Subcutaneous abdominal adipose tissue (tissue), 5 donors: ENCODE data around the gene TTYH1.

Experiments
- H3K27ac ChIP-seq: one replicate; pipeline ENCODE4 v1.7.0; 2013; ENCODE audit warnings: low read depth, mild to moderate bottlenecking, inconsistent platforms, low read length, moderate library complexity
- H3K27me3 ChIP-seq, 5 donors: one replicate each; pipeline ENCODE4 v1.7.0; 2013; ENCODE audit warnings: low read length in 5 of 5, inconsistent platforms in 1 of 5; ENCODE audit not compliant: control insufficient read depth in 5 of 5, insufficient read depth in 4 of 5
- H3K36me3 ChIP-seq, 5 donors: one replicate each; pipeline ENCODE4 v1.7.0; 2013; ENCODE audit warnings: low read length in 5 of 5; ENCODE audit not compliant: control insufficient read depth in 5 of 5, insufficient read depth in 5 of 5
- H3K4me1 ChIP-seq, 5 donors: one replicate each; pipeline ENCODE4 v1.7.0; 2013; ENCODE audit warnings: low read length in 5 of 5, mild to moderate bottlenecking in 3 of 5, moderate library complexity in 1 of 5; ENCODE audit not compliant: control insufficient read depth in 5 of 5, insufficient read depth in 5 of 5
- H3K4me3 ChIP-seq, 5 donors: one replicate each; pipeline ENCODE4 v1.7.0; 2013; ENCODE audit warnings: low read length in 5 of 5, low read depth in 1 of 5
- H3K9ac ChIP-seq, 5 donors: one replicate each; pipeline ENCODE4 v1.7.0; 2013; ENCODE audit warnings: low read length in 5 of 5, mild to moderate bottlenecking in 4 of 5, moderate library complexity in 3 of 5
- H3K9me3 ChIP-seq, 5 donors: one replicate each; pipeline ENCODE4 v1.7.0; 2013; ENCODE audit warnings: low read length in 5 of 5; ENCODE audit not compliant: control insufficient read depth in 5 of 5
- donor health status: healthy.
- donor health status: healthy.
- donor health status: healthy.
- donor health status: healthy.
- donor health status: healthy.

TTYH1 gene

DNA sequence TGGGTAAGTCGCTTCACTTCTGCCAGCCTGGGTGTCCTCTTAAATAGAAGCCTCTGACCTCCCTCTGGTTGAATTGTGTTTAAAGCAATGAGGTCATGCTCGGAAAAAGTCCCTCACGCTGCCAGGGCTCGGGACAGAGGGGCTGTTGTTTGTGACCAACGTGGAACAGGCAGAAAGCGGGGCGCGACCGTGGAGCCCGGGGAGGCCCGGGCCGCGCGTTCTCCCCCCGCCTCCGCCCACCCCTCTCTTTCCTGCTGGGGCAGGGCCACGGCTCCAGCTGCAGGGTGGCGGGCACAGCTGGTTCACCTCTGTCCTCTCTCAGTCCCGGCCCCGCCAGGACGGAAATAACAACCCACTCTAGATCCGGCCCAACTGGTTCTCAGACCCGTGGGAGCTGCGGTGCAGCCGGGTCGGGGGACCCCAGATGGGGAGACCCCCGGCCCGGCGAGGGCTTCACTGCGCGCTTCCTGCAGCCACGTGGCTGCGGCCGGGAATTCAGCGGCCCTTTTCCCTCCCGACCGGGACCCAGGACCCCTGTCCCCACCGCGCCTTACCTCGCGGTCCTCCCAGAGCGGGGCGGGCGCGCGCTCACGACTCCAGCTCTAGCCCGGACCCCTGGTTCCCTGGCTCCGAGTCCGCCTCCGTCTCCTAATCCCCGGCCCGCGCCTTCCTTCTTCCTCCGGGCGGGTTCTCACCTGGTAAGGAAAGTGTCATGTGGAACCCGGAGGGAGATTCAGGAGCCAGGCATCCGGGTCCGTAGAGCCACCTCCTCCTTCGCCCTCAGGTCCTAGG, 55.9 kb downstream of the TTYH1 start:
- H3K9me3 ChIP-seq, result no peaks in the 10 kb centered on the region
- peaks cover 5 to 20% (median 12%) of the 10 kb centered on the region in 5 donors for H3K27me3 ChIP-seq
- H3K9ac ChIP-seq, result peak overlapping the region in 3 of 5 donors; percentile 66 to 75 (median 66)
- H3K4me3 ChIP-seq, result peak overlapping the region in 3 of 5 donors; percentile 53 to 60 (median 57)
- peak overlapping the region; percentile 54 for H3K27ac ChIP-seq
- H3K4me1 ChIP-seq, result peaks cover 1 to 35% (median 26%) of the 10 kb centered on the region in 5 donors
- no peaks in the 10 kb centered on the region for H3K36me3 ChIP-seq

DNA sequence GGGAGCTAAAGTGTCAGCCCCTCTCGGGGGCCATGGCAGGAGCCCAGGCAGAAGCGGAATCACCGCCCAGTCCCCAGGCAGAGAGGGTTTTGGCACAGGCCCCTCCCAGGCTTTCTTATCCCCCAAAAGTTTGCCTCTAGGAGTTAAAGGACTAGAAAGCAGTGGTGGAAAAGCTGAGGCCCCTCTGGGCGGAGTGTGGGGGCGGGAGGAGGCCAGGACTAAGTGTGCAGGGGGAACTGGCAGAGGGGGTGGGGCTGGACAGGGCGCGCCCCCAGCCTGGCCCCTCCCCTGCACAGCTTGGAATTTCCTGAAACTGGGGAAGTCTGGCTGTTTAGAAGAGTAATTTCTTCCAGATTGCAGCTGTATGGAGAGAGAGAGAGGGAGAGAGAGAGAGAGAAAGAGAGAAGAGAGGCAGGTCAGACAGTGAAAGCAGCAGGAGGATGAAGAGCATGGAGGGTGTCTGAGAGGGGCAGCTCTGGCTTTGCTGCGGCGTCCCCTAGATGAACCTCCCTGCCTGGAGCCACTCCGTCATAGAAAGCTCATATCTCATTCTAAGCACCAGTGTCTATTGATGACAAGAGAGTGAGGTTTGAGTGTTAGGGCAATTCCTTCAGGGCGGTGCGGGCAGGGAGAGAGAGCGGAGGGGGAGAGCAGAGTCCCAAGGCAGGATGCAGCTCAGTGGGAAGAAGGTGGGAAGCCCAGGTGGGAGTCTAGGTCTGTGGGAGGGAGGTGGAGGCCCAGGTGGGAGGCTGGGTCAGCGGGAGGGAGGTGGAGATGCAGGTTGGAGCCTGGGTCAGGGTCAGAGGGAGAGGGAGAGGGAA, 58.0 kb downstream of the TTYH1 start, which contains the start of gene CDC42EP5:
CDC42EP5 (minus strand) TSS at position 226 of the 821 bp plus-strand sequence. CDS start 7,749 bp downstream, outside the sequence.
- Histone ChIP-seq H3K4me3 (peak within 1 kb of the TSS; percentile 25 to 61 (median 51)), H3K4me1 (peaks cover 1 to 35% (median 26%) of the 10 kb centered on the region in 5 donors), H3K9me3 (no peaks in the 10 kb centered on the region), H3K27me3 (peaks cover 5 to 24% (median 20%) of the 10 kb centered on the region in 5 donors), H3K36me3 (no peaks in the 10 kb centered on the region), H3K9ac (peak within 1 kb of the TSS in 3 of 5 donors; percentile 2 to 68 (median 56)), H3K27ac (peak within 1 kb of the TSS; percentile 57)

DNA sequence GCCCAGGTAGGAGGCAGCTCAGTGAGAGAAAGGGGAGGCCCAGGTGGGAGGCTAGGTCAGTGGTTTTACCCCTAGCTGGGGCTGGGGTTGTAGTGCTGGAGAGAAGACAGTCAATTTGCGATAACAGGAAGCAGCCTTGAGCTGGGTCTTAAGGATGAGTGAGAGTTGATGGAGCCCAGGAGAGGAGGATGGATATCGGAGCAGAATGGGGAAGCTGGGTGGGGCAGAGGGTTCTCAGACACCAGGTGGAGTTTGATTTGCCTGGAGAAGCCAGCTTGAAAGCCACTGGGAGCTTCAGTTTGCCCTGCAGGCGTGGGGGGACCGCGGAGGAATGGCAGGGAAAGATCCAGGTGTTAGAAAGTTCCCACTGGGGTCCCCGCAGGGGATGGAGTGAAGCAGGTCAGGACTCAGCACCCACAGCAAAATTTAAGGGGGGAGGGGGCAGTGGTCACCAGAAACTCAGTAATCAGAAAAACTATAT, 58.7 kb downstream of the TTYH1 start:
- H3K9me3 ChIP-seq, result no peaks in the 10 kb centered on the region
- no peaks in the 10 kb centered on the region for H3K36me3 ChIP-seq
- no peak overlapping the region for H3K4me3 ChIP-seq
- H3K27me3 ChIP-seq, result peaks cover 5 to 24% (median 20%) of the 10 kb centered on the region in 5 donors
- peaks cover 1 to 33% (median 26%) of the 10 kb centered on the region in 5 donors for H3K4me1 ChIP-seq
- peak overlapping the region; percentile 57 for H3K27ac ChIP-seq
- peak overlapping the region in 1 of 5 donors; percentile 68 for H3K9ac ChIP-seq

DNA sequence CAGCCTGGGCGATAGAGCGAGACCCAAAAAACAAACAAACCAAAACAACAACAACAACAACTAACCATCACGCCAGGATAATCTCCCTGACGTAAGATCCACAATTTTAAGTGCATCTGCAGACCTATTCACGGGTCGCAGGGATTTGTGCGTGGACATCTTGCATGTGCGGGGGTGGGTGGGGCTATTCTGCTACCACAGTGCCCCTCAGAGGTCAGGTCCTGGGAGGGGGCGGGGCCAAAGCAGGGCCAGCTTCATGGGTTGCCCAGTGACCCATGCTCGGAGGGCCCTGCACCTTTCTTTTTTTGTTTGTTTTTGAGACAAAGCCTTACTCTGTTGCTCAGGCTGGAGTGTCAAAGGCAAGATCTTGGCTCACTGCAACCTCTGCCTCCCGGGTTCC, 60.4 kb downstream of the TTYH1 start:
- Histone ChIP-seq H3K9me3 (no peaks in the 10 kb centered on the region), H3K4me1 (peaks cover 0 to 20% (median 14%) of the 10 kb centered on the region in 5 donors), H3K36me3 (no peaks in the 10 kb centered on the region), H3K27me3 (peaks cover 4 to 20% (median 18%) of the 10 kb centered on the region in 5 donors), H3K27ac (no peak overlapping the region), H3K4me3 (no peak overlapping the region), H3K9ac (no peak overlapping the region)

GRCh38 chr19:54477650-54478049, 62.4 kb downstream of the TTYH1 start:
- Histone ChIP-seq H3K9ac (no peak overlapping the region), H3K27ac (no peak overlapping the region), H3K4me3 (no peak overlapping the region), H3K27me3 (peaks cover 0 to 11% (median 10%) of the 10 kb centered on the region in 5 donors), H3K9me3 (no peaks in the 10 kb centered on the region), H3K36me3 (no peaks in the 10 kb centered on the region), H3K4me1 (peaks cover 0 to 12% (median 10%) of the 10 kb centered on the region in 5 donors)

DNA sequence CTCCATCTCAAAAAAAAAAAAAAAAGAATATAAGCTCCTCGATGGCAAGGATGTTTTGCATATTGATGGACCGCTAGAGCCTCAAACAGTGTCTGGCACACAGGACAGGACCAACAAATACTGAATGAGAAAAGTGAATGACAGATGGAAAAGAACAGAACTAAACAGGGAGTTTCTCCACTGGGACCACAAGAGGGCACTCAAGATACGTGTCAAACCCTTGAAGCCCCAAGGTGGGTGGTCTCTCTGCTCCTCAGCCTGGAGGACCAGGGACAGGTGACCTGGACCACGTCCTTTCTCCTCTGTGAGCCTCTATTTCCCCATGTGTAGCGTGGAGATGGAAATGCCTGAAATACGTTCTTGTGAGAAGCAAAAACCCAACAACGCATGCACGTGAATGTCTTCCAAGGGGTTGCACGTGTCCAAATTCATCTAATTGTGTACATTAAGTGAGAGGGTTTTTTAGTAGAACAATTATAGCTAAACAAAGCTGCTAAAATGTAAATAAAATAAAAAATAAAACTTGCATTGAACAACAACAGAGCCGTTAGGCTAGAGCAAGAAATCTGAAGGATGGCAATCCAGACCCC, 63.5 kb downstream of the TTYH1 start:
- Histone ChIP-seq H3K27ac (no peak overlapping the region), H3K27me3 (peaks cover 0 to 10% (median 6%) of the 10 kb centered on the region in 5 donors), H3K9me3 (no peaks in the 10 kb centered on the region), H3K4me3 (no peak overlapping the region), H3K36me3 (no peaks in the 10 kb centered on the region), H3K9ac (no peak overlapping the region), H3K4me1 (peaks cover 0 to 6% (median 3%) of the 10 kb centered on the region in 5 donors)

GRCh38 chr19:54480051-54480450, 64.8 kb downstream of the TTYH1 start:
- Histone ChIP-seq H3K9me3 (no peaks in the 10 kb centered on the region), H3K4me3 (no peak overlapping the region), H3K27me3 (peaks cover 0 to 13% (median 8%) of the 10 kb centered on the region in 5 donors), H3K36me3 (no peaks in the 10 kb centered on the region), H3K4me1 (peaks cover 0 to 4% (median 3%) of the 10 kb centered on the region in 5 donors), H3K9ac (no peak overlapping the region), H3K27ac (no peak overlapping the region)

DNA sequence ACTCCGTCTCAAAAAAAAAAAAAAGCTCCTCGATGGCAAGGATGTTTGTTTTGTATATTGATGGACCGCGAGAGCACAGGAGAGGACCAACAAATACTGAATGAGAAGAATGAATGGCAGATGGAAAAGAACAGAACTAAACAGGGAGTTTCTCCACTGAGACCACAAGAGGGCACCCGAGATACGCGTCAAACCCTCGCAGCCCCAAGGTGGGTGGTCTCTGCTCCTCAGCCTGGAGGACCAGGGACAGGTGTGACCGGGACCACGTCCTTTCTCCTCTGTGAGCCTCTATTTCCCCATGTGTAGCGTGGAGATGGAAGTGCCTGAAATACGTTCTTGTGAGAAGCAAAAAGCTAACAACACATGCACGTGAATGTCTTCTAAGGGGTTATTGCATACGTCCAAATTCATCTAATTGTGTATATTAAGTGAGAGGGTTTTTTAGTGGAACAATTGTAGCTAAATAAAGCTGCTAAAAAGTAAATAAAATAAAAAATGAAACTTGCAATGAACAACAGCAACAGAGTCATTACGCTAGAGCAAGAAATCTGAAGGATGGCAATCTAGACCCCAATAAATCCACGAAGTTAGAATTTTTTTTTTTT, 66.2 kb downstream of the TTYH1 start:
- Histone ChIP-seq H3K4me3 (no peak overlapping the region), H3K27ac (no peak overlapping the region), H3K36me3 (no peaks in the 10 kb centered on the region), H3K9ac (no peak overlapping the region), H3K9me3 (no peaks in the 10 kb centered on the region), H3K4me1 (peaks cover 0 to 4% (median 3%) of the 10 kb centered on the region in 5 donors), H3K27me3 (peaks cover 0 to 13% (median 8%) of the 10 kb centered on the region in 5 donors)

DNA sequence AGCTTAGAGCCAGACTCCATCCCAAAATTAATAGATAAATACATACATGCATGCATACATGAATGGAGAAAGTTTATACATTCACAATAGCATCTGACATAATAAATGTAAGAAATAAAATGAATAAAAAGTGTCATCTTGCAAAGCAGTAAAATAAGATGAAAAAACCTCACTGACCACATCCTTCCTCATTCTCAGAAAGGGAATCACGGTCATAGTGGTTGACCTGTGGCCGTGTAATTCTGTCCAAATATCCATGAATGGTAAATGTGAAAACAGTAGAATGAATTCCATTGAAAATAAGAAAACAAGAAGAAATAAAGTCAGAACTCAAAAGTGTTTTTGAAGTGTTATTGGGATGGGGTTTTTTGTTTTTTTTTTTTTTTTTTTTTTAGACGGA, 67.6 kb downstream of the TTYH1 start:
- H3K4me1 ChIP-seq, result peaks cover 0 to 4% (median 3%) of the 10 kb centered on the region in 5 donors
- no peak overlapping the region for H3K9ac ChIP-seq
- H3K27ac ChIP-seq, result no peak overlapping the region
- no peak overlapping the region for H3K4me3 ChIP-seq
- no peaks in the 10 kb centered on the region for H3K9me3 ChIP-seq
- H3K27me3 ChIP-seq, result peaks cover 0 to 10% (median 5%) of the 10 kb centered on the region in 5 donors
- no peaks in the 10 kb centered on the region for H3K36me3 ChIP-seq
